WTC11 (cell line): ENCODE data around the gene C19orf44.

Experiments
- MYBL2 ChIP-seq: sonication (generic); formaldehyde crosslinking; IDR thresholded peaks from 2 replicates; pipeline ENCODE4 v1.8.1; 2023; ENCODE audit warnings: mild to moderate bottlenecking, moderate library complexity, missing genetic modification reagents
- ZNF232 ChIP-seq: sonication (generic); formaldehyde crosslinking; IDR thresholded peaks from 2 replicates; pipeline ENCODE4 v1.8.0; 2022; ENCODE audit warnings: mild to moderate bottlenecking, missing genetic modification reagents
- ZNF317 ChIP-seq: sonication (generic); formaldehyde crosslinking; IDR thresholded peaks from 2 replicates; pipeline ENCODE4 v1.8.1; 2023; ENCODE audit warnings: low read depth, mild to moderate bottlenecking, moderate library complexity, missing genetic modification reagents, borderline replicate concordance

GRCh38 chr19:16509141-16510061, 13.2 kb downstream of the C19orf44 start:
- no peak for TF ChIP-seq ZNF232
- no peak for TF ChIP-seq MYBL2 (CRISPR knock-in tag)
- TF ChIP-seq ZNF317, result no peak
